PC-3 (cell line): Measurements from ENCODE around the gene SPATA17.

Experiments used
- EZH2phosphoT487 ChIP-seq: fragments of 300-600 bp; sonication (generic); IDR thresholded peaks from 2 replicates; pipeline ENCODE4 v1.6.1; 2018; ENCODE audit warnings: mild to moderate bottlenecking, antibody characterized with exemption, low read length, borderline replicate concordance
- TF ChIP-seq, protein P1 (sequence below): fragments of 300-600 bp; sonication (generic); conservative IDR thresholded peaks from 2 replicates; pipeline ENCODE4 v1.5.1; 2017; ENCODE audit warnings: antibody characterized with exemption, low read depth, mild to moderate bottlenecking, low read length

GRCh38 chr1:217734973-217735372 is 103.8 kb downstream of the SPATA17 start:
- TF ChIP-seq, protein P1, sequence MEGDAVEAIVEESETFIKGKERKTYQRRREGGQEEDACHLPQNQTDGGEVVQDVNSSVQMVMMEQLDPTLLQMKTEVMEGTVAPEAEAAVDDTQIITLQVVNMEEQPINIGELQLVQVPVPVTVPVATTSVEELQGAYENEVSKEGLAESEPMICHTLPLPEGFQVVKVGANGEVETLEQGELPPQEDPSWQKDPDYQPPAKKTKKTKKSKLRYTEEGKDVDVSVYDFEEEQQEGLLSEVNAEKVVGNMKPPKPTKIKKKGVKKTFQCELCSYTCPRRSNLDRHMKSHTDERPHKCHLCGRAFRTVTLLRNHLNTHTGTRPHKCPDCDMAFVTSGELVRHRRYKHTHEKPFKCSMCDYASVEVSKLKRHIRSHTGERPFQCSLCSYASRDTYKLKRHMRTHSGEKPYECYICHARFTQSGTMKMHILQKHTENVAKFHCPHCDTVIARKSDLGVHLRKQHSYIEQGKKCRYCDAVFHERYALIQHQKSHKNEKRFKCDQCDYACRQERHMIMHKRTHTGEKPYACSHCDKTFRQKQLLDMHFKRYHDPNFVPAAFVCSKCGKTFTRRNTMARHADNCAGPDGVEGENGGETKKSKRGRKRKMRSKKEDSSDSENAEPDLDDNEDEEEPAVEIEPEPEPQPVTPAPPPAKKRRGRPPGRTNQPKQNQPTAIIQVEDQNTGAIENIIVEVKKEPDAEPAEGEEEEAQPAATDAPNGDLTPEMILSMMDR = no peak
- no peak for TF ChIP-seq EZH2phosphoT487
